ENCODE results near the gene PAX3.

Gene PAX3

DNA sequence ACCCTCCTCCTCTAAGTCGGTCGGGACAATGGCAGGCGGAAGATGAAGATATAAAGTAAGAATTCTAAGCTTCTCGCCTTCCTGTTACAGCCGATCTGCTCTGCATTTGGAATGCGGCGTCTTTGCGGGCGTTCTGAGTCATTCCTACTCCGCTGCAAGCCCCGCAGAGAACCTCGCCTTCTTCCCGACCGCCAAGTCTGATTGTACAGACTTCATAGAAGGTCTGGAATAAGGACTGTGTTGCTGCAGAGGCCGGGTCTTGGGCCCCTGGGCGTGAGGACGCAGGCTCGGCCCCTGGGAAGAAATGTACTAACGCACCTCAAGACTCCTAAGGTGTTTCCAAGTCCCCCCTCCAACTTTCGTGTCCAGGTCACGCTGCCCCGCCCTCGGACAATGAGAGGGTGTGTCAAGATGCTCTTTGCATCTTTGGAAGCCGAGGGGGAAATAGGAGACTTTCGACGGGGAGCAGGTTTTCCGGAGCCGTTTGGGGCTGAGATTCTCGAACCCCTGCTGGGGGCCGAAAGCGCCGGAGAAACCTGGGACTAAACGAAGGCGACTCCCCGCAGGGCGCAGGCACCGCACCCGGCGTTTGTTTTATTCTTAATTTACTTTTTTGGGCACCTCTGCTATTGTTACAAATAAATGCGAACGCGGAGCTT is 12.7 kb upstream of the PAX3 start:
- DNase-seq (ENCODE audit: low read depth), result no peak
- no peak overlapping the region for H3K4me3 ChIP-seq (ENCODE audit: low read depth, low read length)

DNA sequence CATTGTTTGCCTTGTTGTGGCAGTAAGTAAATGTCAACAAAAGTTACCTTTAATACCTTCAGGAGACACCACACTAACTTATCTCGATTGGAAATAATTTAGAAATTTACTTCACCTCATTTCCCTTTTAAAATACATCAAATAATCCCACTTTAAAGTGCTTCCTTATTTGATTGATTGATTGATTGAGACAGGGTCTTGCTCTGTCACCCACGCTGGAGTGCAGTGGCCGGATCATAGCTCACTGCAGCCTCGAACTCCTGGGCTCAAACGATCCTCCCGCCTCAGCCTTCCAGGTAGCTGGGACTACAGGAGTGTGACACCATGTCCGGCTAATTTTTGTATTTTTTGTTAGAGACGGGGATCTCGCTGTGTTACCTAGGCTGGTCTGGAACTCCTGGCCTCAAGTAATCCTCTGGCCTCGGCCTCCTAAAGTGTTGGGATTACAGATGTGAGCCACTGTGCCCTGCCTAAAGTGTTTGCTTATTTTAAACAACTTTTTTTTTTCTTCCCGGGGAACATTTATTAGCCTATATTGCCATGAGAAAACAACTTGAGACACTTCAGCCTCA is 12.0 kb upstream of the PAX3 start:
- no peak overlapping the region for H3K4me3 ChIP-seq (ENCODE audit: low read depth, low read length)
- no peak for DNase-seq (ENCODE audit: low read depth)

DNA sequence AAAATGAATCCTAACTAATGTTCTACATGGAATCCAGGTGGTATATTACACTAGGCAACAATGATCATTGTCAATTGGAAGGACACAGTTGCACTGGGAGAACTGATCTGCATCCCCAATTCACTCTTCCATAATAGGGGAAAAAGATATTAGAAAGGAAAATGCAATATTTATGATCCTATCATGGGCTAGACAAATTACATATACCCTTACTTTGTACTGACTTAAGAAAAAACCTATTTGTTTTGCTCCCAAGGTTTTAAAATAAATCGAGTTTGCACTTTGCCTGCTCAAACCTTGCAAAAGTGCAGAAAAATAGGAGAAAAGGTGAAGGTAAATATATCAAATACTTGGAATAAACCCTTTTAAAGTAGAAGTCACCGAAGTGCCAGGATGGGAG is 11.0 kb upstream of the PAX3 start:
- DNase-seq (ENCODE audit: low read depth), result no peak
- no peak overlapping the region for H3K4me3 ChIP-seq (ENCODE audit: low read depth, low read length)

DNA sequence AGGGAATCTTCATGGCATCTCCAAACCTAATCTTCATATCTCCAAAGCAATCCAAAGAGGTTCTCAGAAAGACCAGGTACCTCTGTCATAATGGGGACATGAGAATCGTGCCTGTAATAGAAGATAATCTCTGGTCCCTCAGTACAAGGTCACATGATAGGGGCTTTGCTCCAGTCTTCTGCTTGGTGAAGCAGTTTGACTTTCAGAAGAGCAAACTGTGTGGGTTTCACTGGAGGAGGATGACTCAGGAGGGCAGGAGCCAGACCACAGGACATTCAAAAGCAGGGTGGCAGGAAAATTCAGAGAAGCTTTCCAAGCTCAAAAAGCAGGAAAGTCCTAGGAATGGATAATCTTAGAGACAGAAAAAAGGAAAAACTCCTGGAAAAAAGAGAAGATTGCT is 10.6 kb upstream of the PAX3 start:
- H3K4me3 ChIP-seq (ENCODE audit: low read depth, low read length), result no peak overlapping the region
- no peak for DNase-seq (ENCODE audit: low read depth)

DNA sequence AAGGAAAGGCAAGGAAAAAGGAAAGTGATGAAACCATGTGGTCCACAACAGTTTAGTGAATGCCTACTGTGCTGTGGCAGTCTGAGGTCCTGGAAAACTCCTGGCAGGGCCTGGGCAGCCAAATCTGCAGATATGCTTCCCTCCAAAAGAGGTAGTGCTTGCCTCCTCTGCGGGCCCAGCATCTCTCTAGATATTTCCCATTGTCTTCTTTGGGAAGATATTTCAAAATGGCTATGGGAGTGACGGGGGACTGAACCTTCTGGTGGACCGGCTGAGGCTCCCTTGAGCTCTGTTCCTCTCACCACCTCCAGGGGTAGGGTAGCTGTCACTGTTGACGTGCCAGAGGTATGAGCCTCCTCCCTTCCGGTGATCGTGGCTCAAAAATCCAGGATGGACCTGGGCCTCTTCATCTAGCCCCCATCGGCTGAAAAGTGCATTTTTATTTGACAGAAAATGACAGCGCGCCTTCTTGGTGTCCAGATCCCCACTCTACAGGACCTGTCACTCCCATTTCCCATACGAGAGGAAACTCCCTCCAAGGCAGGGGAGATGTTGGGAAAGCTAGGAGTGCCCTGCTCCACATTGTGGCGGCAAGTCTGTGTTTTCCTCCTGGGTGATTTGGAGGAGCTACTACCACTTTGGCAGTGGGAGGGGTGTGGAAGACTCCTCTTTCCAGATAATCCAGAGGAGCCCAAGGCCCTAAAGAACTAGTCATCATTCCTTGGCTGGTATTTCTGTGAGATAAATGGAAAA is 9.4 kb upstream of the PAX3 start:
- DNase-seq (ENCODE audit: low read depth), result no peak
- H3K4me3 ChIP-seq (ENCODE audit: low read depth, low read length), result no peak overlapping the region

DNA sequence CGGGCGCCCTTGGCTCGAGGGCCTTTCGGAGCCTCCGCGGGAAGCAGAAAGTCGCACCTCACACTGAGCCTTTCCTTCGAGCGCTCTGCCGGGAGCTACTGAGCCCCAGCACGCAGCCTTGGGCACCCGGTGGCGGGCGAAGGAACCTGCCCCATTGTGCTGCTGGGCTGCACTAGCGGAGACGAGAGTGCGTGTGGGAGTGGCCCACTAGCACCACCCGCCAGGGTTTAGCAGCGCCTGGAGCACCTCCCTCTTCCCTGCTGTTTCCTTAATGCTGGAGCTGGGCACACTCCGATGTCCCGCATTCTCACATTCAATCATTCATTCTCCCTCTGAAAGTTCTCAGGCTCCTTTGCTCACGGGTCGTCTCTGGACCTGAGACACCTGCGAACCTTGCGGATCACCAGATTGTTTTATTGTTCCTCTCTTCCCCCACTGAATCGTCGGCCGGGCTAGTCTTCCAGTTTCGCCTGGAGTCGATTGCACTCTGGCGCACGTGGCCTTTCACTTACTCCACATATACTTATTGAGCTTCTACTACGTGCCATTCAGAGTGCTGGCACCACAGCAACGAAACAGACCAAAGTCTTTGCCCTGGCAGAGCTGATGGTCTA is 8.5 kb upstream of the PAX3 start:
- H3K4me3 ChIP-seq (ENCODE audit: low read depth, low read length), result no peak overlapping the region
- no peak for DNase-seq (ENCODE audit: low read depth)

DNA sequence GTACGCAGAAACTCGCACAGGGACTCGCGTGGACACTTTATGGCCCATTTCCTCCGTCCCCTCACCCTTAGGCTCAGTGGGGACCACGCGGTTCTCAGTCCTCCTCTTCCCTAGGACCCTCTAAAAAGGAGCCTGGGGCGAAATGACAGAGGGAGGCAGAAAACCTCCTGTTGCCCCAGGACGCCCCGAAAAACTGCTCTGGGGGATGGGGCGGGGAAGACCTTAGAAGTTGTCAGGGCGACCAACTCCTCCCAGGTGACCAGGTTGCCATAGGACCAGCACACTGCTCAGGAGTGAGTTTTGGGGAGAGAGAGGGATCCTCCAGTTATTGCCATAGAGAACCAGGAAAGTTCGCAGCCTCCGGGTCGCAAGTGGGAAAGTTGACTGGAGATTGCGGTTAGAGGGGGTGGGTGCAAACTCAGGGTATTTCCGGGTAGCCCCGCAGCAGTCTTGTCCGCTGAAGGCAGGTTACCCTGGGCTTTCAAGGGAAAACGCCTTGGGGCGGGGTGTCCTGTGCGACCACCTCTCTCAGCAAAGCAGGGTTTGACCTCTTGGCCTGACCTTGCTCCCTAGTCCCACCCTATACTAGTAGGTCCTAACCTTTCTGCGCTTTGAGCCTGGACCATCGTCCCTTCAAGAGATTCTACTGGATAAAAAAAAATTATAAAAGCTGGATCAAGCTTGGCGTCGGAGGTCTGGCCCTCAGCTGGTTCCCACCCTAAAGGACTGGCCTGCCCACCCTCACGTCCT is 7.8 kb upstream of the PAX3 start:
- DNase-seq (ENCODE audit: low read depth), result no peak
- H3K4me3 ChIP-seq (ENCODE audit: low read depth, low read length), result peak overlapping the region; percentile 48

DNA sequence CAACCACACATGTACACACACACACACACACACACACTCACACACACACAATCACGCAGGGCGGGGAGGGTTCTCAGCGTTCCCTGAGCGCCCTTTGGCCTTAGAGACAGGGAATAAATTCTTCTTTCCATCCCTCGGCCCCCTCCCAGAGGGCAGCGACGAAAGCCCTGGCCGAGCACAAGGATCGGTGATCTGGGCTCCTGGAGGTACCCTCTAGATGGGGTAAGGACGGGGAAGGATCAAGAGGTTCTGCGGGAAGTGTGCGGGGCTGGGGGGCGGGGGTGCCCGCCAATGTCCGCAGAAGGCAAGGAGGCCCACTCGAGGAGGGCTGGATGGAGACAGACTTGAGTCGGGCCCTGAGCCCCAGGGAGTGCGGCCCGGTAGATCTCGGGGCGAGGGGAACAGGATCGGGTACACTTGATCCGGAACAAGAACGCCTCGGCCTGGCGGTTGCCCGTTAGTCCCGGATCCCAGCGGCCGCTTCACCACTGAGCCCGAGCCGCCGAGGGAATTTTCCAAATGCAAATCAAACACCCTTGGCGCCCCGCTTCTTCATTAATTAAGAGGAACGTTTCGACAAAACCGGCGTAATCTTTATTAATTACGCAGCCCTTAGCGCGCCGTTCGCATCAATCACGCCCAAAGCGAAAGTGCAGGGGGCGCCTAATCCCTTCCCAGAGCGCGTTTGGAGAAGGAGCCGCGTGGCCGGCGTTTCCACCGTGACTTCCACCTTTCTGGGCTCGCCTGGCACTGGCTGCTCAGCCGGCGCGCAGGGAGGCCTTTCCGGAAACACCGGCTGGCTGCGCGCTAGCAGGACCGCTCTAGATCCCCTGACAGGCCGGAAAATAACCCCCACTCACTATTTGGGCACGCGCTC is 7.0 kb upstream of the PAX3 start:
- no peak for DNase-seq (ENCODE audit: low read depth)
- H3K4me3 ChIP-seq (ENCODE audit: low read depth, low read length), result peak overlapping the region; percentile 48

DNA sequence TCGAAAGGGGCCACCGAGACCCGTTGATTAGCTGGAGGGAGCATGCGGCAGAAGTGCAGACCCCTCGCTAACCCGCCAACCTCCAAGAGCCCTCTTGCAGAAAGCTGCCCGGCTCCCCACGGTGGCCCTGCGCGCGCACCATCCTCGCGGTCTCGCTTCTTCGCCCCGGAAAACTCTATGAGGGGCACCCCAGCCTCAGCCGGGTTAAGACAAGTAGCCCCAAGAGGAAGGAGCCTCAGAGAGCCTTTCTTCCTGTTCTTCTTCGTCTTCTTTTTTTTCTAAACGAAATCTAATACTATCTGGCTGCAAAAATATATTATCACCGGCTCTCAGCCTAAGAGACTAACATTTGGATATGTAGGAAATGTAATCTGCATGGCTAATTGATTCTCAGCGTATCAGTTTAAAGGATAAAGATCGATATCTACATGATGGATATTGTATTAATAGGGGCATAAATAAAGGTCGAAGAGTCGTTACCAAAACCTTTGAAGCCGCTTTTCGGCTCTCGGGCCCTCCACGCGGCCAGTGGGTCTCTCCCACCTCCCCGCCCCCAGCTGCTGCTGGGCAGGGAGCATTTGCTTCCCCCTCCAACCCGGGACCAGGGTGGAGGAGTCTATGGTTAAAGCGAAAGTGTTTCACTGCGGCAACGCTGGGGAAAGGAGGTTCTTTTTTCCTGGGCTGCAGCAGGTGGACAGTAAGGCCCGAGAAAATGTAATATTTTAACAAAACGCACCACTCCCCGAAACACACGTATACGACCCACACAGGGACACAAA is 6.1 kb upstream of the PAX3 start:
- no peak for DNase-seq (ENCODE audit: low read depth)
- H3K4me3 ChIP-seq (ENCODE audit: low read depth, low read length), result peak overlapping the region; percentile 48

DNA sequence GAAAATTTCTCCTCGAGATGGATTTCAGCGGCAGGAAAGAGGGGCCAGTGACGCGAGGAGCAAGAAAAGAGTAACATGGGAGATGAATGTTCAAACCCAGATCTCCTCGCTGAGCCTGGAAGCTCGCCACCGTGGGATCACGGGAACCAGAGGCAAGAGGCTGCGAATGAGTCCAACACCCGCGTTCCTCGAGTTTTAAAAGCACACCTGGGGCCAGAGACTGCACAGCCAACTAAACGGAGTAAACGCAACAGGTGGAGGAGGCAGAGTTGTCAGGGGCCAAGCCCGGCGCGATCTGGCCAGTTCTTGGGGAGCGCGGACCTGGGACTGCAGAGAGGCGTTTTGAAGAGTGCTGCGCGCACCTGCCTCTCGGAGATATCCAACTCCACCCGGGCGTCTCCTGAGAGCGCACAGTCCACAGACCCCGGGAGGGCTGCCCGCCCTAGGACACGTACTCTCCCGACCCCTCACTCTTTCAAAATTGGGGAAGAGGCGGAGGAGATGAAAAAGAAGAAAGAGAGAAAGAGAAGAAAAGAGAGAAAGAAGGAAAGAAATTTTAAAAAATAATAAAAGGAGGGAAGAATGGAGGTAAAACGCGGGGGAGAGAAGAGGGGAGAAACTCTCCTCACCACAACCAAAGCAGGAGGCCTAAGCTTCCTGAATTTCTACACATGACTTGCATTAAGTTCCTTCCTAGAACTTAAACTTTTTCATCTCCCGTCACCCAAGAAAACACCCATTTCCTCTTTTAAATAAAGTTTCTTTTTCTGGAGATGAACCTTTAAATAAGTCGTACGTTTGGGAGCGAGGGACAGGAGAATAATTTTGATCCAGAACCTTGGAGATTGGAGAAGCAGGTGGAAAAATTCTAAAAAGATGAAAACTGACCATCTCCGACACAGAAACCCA is 5.3 kb upstream of the PAX3 start:
- H3K4me3 ChIP-seq (ENCODE audit: low read depth, low read length), result no peak overlapping the region
- DNase-seq (ENCODE audit: low read depth), result no peak

DNA sequence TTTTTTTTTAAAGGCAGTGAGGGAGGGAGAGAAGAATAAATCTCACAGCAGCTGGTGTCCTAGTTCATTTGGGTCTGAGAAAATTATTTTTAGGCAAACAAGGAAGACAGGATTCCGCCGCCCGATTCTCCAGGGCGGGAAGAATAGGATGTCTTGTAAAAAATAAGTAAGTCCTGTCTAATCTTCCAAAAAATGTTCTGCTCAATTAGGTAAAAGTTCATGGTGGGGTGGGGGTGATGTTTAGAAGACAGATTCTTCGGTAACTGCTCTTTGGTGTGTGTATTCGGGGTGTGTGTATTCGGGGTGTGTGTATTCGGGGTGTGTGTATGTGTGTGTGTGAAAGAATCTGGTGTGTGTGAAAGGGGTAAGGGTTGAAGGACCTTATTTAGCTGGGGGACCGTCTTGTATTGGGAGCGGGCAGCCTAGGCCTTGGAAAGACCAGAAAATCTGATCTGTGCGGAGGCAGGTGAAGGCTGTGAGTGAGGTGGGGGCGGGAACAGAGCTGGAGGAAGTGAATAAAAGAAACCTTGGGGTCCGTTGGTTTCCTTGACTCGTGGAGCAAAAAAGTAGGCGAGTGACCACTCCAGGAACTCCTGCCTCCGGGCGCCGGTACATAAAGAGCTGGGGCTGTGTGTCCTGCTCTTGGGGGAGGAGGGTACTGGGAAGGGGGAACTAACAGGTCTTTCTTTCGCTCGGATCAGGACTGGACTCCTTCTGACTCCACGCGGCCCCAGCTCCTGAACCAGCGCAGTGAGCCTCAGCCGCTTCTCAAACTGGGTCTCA is 4.4 kb upstream of the PAX3 start:
- DNase-seq (ENCODE audit: low read depth), result no peak
- no peak overlapping the region for H3K4me3 ChIP-seq (ENCODE audit: low read depth, low read length)

DNA sequence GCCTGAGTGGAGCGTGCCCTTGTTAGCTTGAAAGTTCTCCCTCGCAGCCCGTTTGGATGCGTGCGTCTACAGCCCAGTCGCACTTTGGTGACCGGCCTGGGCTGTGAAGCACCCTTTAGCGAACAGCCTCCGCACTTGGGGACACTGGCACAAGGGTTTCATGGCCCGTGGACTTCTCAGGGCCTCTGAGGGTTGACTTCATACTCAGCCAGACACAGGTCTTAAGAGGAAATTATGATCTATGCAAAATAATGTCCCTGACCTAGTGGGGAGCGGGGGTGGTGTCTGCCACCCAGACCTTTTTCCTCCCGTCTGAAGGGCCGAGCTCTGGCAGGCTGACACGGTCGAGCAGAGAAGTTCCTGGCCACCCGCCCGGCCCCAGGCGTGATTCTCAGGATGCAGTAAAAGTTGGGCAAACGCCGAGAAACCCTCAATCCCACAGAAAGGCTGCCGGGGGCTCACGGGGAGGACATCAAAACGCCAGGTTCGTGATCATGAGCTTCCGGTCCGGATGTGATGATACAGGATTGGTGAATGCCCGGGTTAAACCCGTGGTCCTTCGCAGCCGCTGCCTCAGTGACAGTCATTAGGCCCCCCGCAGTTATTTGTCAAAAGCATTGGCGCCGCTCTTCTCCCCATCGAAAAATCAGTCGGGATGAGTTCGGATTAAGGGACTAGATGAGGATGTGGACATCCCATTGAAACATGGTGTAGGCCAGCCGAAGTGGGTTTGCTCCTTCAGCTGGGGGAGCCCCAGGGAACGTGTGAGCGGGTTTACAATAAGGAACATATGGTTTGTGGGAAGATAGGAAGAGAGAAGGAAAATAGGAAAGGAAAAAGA is 3.6 kb upstream of the PAX3 start:
- H3K4me3 ChIP-seq (ENCODE audit: low read depth, low read length), result no peak overlapping the region
- DNase-seq (ENCODE audit: low read depth), result no peak

DNA sequence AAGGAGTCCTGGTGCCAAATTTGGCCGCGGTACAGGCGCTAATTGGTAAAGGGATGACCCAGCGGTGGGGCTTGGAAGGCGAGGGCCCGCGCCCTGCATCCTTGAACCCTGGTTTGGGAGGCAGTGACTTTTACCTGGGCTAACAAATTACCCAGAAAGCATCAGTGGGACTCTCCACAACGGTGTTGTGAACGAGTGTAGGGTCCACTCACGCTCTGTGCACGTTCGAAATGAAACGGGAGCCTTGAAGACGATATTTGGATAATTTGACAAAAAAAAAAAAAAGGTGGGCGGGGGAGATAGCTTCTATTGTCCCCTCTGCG is 3.0 kb upstream of the PAX3 start:
- H3K4me3 ChIP-seq (ENCODE audit: low read depth, low read length), result no peak overlapping the region
- DNase-seq (ENCODE audit: low read depth), result no peak

DNA sequence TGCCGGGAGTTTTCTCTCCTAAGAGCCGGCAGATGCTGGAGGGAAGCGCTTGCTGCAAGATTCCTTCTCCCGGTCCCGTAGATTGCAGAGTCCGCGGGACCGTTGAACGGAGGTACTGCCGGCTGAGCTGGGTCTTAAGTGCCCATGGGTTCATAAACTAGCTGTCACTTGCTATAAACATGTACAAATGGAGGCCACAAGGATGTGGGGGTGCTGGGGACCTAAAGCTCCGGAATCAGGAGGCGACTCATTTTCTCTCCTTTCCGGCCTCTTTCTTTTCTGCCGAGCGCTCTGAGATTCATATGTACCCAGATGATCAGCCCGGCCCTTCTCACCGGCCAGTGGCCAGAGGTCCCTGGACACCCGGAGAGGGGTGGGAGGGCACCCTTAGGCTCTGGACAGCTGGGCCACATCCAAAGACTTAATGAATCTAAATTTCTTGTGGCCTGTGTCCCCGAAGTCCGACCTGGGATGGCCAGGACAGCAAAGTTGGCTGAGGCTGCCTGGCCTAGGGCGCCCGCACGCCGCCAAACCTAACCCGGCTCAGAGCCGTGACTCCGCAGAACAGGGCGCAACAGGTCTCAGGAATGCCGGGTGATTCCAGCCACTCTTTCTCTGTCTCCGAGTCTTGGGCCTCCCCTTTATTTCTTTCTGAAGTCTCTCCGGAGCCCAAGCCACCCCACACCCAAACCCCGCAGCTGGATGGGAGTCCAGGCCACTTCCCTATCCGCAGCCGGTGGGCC is 2.4 kb upstream of the PAX3 start:
- H3K4me3 ChIP-seq (ENCODE audit: low read depth, low read length), result no peak overlapping the region
- no peak for DNase-seq (ENCODE audit: low read depth)

DNA sequence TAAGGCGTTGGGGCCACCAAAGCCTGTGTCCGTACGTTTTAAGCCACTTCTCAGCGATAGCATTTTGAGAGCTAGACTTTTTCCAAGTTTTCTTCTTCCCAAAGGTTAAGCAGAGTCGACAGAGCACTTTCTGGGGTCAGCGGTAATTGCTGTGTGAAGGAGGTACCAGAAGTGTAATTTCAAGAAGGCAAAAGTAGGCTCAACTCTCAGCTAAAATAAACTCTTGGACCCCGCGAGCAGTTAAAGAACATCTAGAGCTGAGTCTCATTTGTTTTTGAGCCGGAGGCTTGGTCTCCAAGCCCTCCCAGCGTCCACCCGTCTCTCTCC is 1.9 kb upstream of the PAX3 start:
- DNase-seq (ENCODE audit: low read depth), result no peak
- H3K4me3 ChIP-seq (ENCODE audit: low read depth, low read length), result no peak overlapping the region

All from skeletal muscle cell (primary cell).